Activated CD4-positive, alpha-beta memory T cell treated with anti-CD3 and anti-CD28 coated beads for 36 hours (primary cell): ENCODE measurements around the gene EXOSC10. TPM values are rescaled to one million over a fixed set of nuclear protein-coding genes. Genes with fewer than 3 reads are reported as not detected.
A peak's percentile ranks its signal among the peaks of the same experiment; 100 is the strongest.
"Not testable (repeated sequence)": the region's sequence is repeated elsewhere in the genome, so short reads cannot be mapped to it uniquely, and the experiment has no call there.

ENCODE experiments used
- CTCF ChIA-PET: fragments of 350-600 bp; sonication (Branson Sonifier 250); formaldehyde crosslinking; loops from one replicate; lab custom pipeline; 2021; ENCODE audit warnings: antibody characterized with exemption, inconsistent platforms; lab: Charles Lee
- POLR2A ChIA-PET: fragments of 350-600 bp; sonication (Branson Sonifier 250); formaldehyde crosslinking; loops from one replicate; lab custom pipeline; 2021; ENCODE audit warnings: antibody characterized with exemption; lab: Charles Lee
- DNase-seq: peaks from one replicate; pipeline ENCODE4 v3.0.0-alpha.2; 2020
- H3K27ac Mint-ChIP-seq: one replicate; pipeline ENCODE4 v1.8.0; 2021; ENCODE audit warnings: mixed read lengths
- H3K27me3 Mint-ChIP-seq: one replicate; pipeline ENCODE4 v1.8.0; 2021; ENCODE audit warnings: mixed read lengths
- H3K36me3 Mint-ChIP-seq: one replicate; pipeline ENCODE4 v1.8.0; 2021; ENCODE audit warnings: mixed read lengths
- H3K4me1 Mint-ChIP-seq: one replicate; pipeline ENCODE4 v1.8.0; 2021; ENCODE audit warnings: low read depth, mixed read lengths
- H3K4me3 Mint-ChIP-seq: one replicate; pipeline ENCODE4 v1.8.0; 2021; ENCODE audit warnings: mild to moderate bottlenecking, mixed read lengths
- H3K9me3 Mint-ChIP-seq: one replicate; pipeline ENCODE4 v1.8.0; 2021; ENCODE audit warnings: mixed read lengths
- intact Hi-C: fragments of 100-400 bp; cut with micrococcal nuclease; formaldehyde crosslinking; loops from one replicate; pipeline ENCODE4 v1.15.1; 2023
- total RNA-seq, 2 experiments: library from RNA; stranded (reverse); gene quantifications; one replicate each; pipeline ENCODE4 v1.2.3, GENCODE V29; 2021

The EXOSC10 gene
- total RNA-seq, 2 experiments from 2014 or later: 62.1 to 70.0 TPM

GRCh38 chr1:11101347-11101746 lies 1.7 kb upstream of the EXOSC10 start:
- Mint-ChIP-seq H3K27ac (no peak overlapping the region), H3K4me3 (no peak overlapping the region), H3K36me3 (peaks cover 8% of the 10 kb centered on the region), H3K4me1 (peaks cover 10% of the 10 kb centered on the region), H3K9me3 (no peaks in the 10 kb centered on the region), H3K27me3 (no peaks in the 10 kb centered on the region)
- ChIA-PET POLR2A (no interaction called here), CTCF (interaction anchor here (1.7 kb wide), 1 partner anchor 63 kb away, joined by 10 read pairs; no protein-coding TSS in a partner anchor)
- no peak for DNase-seq
- intact Hi-C loops: no loop called here

GRCh38 chr1:11100806-11101205 lies 1.1 kb upstream of the EXOSC10 start:
- H3K9me3 Mint-ChIP-seq, H3K4me3 Mint-ChIP-seq, H3K27me3 Mint-ChIP-seq, intact Hi-C loops, DNase-seq, H3K27ac Mint-ChIP-seq: not testable (repeated sequence)
- CTCF ChIA-PET: interaction anchor here (1.7 kb wide), 1 partner anchor 63 kb away, joined by 10 read pairs; no protein-coding TSS in a partner anchor
- Mint-ChIP-seq H3K36me3 (peaks cover 10% of the 10 kb centered on the region), H3K4me1 (peaks cover 10% of the 10 kb centered on the region)
- POLR2A ChIA-PET: interaction anchor here (2.5 kb wide), 1 partner anchor 808 kb away, joined by 6 read pairs; no protein-coding TSS in a partner anchor

GRCh38 chr1:11100149-11100493 lies 452 bp upstream of the EXOSC10 start:
- H3K36me3 Mint-ChIP-seq: peaks cover 8% of the 10 kb centered on the region
- DNase-seq: no peak
- H3K4me1 Mint-ChIP-seq: peaks cover 10% of the 10 kb centered on the region
- H3K9me3 Mint-ChIP-seq: no peaks in the 10 kb centered on the region
- intact Hi-C loops: no loop called here
- ChIA-PET CTCF (interaction anchor here (1.2 to 5.5 kb wide), 3 partner anchors 12 to 62 kb away, joined by 3 to 66 read pairs (median 7); partner anchors contain the start of gene SRM), POLR2A (interaction anchor here (0.6 to 2.5 kb wide), 3 partner anchors 12 to 808 kb away, joined by 3 to 15 read pairs (median 6); partner anchors contain the start of gene SRM)
- no peaks in the 10 kb centered on the region for H3K27me3 Mint-ChIP-seq
- H3K4me3 Mint-ChIP-seq: peak overlapping the region; percentile 96
- H3K27ac Mint-ChIP-seq: peak overlapping the region; percentile 89

GRCh38 chr1:11098931-11099309 lies 749 bp downstream of the EXOSC10 start:
- intact Hi-C loops: loop anchor here (1.0 to 5.0 kb wide), 4 partner anchors 39 to 86 kb away; partner anchors contain the start of genes SRM and TARDBP
- peaks cover 10% of the 10 kb centered on the region for H3K4me1 Mint-ChIP-seq
- no peaks in the 10 kb centered on the region for H3K27me3 Mint-ChIP-seq
- ChIA-PET POLR2A (interaction anchor here (0.6 to 2.5 kb wide), 9 partner anchors 10 to 810 kb away, joined by 3 to 15 read pairs (median 3); partner anchors contain the start of gene SRM), CTCF (interaction anchor here (0.8 to 5.5 kb wide), 4 partner anchors 11 to 61 kb away, joined by 3 to 66 read pairs (median 5); partner anchors contain the start of gene SRM)
- H3K4me3 Mint-ChIP-seq: peak overlapping the region; percentile 96
- no peaks in the 10 kb centered on the region for H3K9me3 Mint-ChIP-seq
- peaks cover 10% of the 10 kb centered on the region for H3K36me3 Mint-ChIP-seq
- H3K27ac Mint-ChIP-seq: peak overlapping the region; percentile 89
- no peak for DNase-seq

DNA sequence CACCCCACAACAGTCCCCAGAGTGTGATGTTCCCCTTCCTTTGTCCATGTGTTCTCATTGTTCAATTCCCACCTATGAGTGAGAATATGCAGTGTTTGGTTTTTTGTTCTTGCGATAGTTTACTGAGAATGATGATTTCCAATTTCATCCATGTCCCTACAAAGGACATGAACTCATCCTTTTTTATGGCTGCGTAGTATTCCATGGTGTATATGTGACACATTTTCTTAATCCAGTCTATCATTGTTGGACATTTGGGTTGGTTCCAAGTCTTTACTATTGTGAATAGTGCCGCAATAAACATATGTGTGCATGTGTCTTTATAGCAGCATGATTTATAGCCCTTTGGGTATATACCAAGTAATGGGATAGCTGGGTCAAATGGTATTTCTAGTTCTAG lies 15.9 kb downstream of the EXOSC10 start:
- intact Hi-C loops, H3K27ac Mint-ChIP-seq, H3K4me1 Mint-ChIP-seq, H3K9me3 Mint-ChIP-seq, H3K4me3 Mint-ChIP-seq, DNase-seq, POLR2A ChIA-PET, H3K27me3 Mint-ChIP-seq: not testable (repeated sequence)
- H3K36me3 Mint-ChIP-seq: peaks cover 48% of the 10 kb centered on the region
- CTCF ChIA-PET: interaction anchor here (1.1 kb wide), 1 partner anchor 46 kb away, joined by 3 read pairs; no protein-coding TSS in a partner anchor

DNA sequence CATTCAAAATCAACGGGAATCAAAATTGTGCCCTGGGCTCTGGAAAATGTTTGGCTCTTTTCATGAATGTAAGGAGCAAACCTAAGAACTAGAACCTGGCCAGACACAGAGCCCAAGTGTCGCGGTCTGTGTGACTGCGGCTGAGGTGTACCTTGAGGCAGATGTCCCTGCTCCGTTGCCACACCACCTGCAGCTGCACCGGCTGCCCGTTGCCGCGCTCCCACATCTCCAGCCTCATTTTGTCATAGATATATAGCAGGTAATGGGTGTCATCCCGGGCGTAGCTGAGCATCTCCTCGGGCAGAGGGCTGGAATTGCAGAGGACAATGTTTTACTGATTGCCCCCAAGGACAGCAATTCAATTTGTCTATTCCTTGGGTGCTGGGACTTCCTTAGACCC lies 18.7 kb downstream of the EXOSC10 start:
- ChIA-PET POLR2A (no interaction called here), CTCF (interaction anchor here (0.9 to 3.7 kb wide), 2 partner anchors 43 to 181 kb away, joined by 3 to 15 read pairs; partner anchors contain the start of gene MTOR)
- Mint-ChIP-seq H3K9me3 (no peaks in the 10 kb centered on the region), H3K4me1 (no peaks in the 10 kb centered on the region), H3K27ac (no peak overlapping the region), H3K27me3 (no peaks in the 10 kb centered on the region), H3K4me3 (no peak overlapping the region), H3K36me3 (peaks cover 47% of the 10 kb centered on the region)
- no peak for DNase-seq
- intact Hi-C loops: no loop called here

DNA sequence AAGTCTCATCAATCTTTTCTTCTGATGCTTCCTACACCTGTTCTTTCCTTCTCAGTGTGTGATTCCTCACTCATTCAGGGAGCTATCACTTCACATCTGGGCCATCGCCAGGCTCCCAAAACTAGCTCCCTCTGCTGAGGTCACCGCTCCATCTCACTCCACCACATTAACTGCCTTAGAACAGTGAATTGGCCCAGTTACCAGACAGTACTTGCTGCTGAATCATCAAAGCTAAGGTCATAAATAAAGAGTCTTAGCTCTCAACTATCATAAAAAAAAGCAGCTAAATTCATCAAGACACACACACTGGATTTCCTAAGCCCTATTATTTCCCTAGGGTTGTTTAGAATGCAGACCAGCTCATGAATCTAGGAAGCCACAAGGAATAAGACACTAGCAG lies 21.0 kb downstream of the EXOSC10 start:
- Mint-ChIP-seq H3K9me3 (no peaks in the 10 kb centered on the region), H3K36me3 (peaks cover 45% of the 10 kb centered on the region), H3K27ac (peak overlapping the region; percentile 58), H3K4me1 (peaks cover 2% of the 10 kb centered on the region), H3K4me3 (no peak overlapping the region), H3K27me3 (no peaks in the 10 kb centered on the region)
- intact Hi-C loops: no loop called here
- ChIA-PET POLR2A (no interaction called here), CTCF (interaction anchor here (0.9 kb wide), 1 partner anchor 41 kb away, joined by 5 read pairs; no protein-coding TSS in a partner anchor)
- DNase-seq: no peak

GRCh38 chr1:11073398-11073797 lies 26.3 kb downstream of the EXOSC10 start:
- ChIA-PET CTCF (interaction anchor here (2.4 kb wide), 1 partner anchor 36 kb away, joined by 16 read pairs; no protein-coding TSS in a partner anchor), POLR2A (interaction anchor here (0.7 kb wide), 1 partner anchor 1046 kb away, joined by 3 read pairs; no protein-coding TSS in a partner anchor)
- Mint-ChIP-seq H3K27ac (peak overlapping the region; percentile 33), H3K36me3 (peaks cover 53% of the 10 kb centered on the region)
- H3K9me3 Mint-ChIP-seq, H3K4me1 Mint-ChIP-seq, H3K4me3 Mint-ChIP-seq, intact Hi-C loops, H3K27me3 Mint-ChIP-seq: not testable (repeated sequence)
- DNase-seq: peak; percentile 46

GRCh38 chr1:11072216-11072917 lies 27.3 kb downstream of the EXOSC10 start:
- Mint-ChIP-seq H3K4me3 (no peak overlapping the region), H3K36me3 (peaks cover 55% of the 10 kb centered on the region), H3K9me3 (no peaks in the 10 kb centered on the region), H3K4me1 (peaks cover 2% of the 10 kb centered on the region), H3K27me3 (no peaks in the 10 kb centered on the region), H3K27ac (no peak overlapping the region)
- DNase-seq: no peak
- ChIA-PET POLR2A (interaction anchor here (1.3 kb wide), 1 partner anchor 12 kb away, joined by 4 read pairs; the partner anchor contains the start of gene SRM), CTCF (interaction anchor here (2.4 kb wide), 1 partner anchor 35 kb away, joined by 16 read pairs; no protein-coding TSS in a partner anchor)
- intact Hi-C loops: no loop called here

DNA sequence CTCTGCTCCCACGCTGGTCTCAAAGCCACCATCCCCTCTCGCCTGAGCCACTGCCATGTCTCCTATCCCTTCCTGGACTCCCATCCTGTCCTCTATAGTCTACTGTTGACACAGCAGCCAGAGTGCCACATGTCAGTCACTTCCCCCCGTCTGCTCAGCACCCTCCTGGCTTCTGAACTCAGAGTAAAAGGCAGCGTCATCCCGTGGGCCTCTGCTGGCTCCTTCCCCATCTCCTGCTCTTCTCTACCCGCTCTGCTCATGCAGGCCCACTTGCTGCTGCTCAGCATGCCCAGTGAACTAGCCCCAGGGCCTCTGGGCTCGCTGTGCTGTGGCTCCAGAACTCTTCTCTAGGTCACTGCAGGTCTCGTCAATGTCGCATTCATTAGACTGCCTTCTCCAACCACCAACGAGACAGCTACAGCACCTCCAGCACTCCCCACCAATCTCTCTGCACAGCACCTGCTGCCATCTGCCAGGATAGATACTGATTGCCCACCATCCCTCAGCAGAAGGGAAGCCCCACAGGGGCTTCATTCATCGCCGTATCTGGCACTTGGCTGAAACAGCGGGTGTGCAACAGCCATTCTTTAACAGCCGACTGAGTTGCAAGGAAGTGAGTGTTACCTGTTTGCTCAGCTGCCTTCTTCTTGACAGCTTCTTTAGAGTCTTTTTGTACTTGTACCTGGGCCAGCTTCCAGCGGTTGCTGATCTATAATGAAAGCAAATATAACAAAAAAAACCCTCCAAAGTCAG lies 28.0 kb downstream of the EXOSC10 start:
- DNase-seq: no peak
- Mint-ChIP-seq H3K36me3 (peaks cover 55% of the 10 kb centered on the region), H3K27ac (no peak overlapping the region), H3K4me1 (peaks cover 2% of the 10 kb centered on the region), H3K9me3 (no peaks in the 10 kb centered on the region), H3K27me3 (no peaks in the 10 kb centered on the region), H3K4me3 (no peak overlapping the region)
- POLR2A ChIA-PET: interaction anchor here (1.3 kb wide), 1 partner anchor 11 kb away, joined by 4 read pairs; the partner anchor contains the start of gene SRM
- CTCF ChIA-PET: interaction anchor here (2.6 kb wide), 1 partner anchor 34 kb away, joined by 10 read pairs; no protein-coding TSS in a partner anchor
- intact Hi-C loops: no loop called here

GRCh38 chr1:11070876-11071275 lies 28.8 kb downstream of the EXOSC10 start:
- CTCF ChIA-PET: interaction anchor here (0.6 to 2.6 kb wide), 2 partner anchors 28 to 33 kb away, joined by 4 to 10 read pairs; no protein-coding TSS in a partner anchor
- Mint-ChIP-seq H3K9me3 (no peaks in the 10 kb centered on the region), H3K27ac (no peak overlapping the region), H3K36me3 (peaks cover 55% of the 10 kb centered on the region), H3K4me3 (no peak overlapping the region), H3K27me3 (no peaks in the 10 kb centered on the region), H3K4me1 (peaks cover 2% of the 10 kb centered on the region)
- DNase-seq: no peak
- intact Hi-C loops: no loop called here
- POLR2A ChIA-PET: interaction anchor here (1.3 kb wide), 1 partner anchor 10 kb away, joined by 4 read pairs; the partner anchor contains the start of gene SRM
